ENCODE data around the gene ANKLE1.

The ANKLE1 gene

DNA sequence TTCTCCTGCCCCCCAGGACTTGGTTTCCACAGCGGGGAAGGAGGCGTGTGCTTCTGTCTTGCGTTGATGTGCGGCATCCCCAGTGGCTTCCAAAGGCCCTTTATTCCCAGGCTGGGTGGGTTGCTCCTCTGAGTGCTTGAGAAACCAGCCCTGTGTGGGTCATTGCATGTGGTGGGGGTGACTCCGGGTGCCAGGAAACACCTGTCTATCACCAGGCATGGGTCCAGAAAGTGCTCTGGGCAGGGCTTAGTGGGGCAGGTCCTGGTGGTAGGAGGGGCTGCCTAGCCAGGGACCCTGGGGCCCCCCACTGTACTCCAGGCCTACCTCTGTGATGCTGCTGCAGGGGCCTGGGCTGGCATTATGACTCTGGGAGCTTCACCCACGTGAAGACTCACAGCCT, 37.3 kb downstream of the ANKLE1 start:
- no peak for DNase-seq (ENCODE audit: low read depth in 1 of 2, low spot score in 1 of 2)
- no peak for TF ChIP-seq POLR2AphosphoS5 (IDR thresholded peaks at IDR 0.05; ENCODE audit: low read depth)
- TF ChIP-seq GABPA (IDR thresholded peaks at IDR 0.05; ENCODE audit: low read depth): no peak
- TF ChIP-seq, protein P1, sequence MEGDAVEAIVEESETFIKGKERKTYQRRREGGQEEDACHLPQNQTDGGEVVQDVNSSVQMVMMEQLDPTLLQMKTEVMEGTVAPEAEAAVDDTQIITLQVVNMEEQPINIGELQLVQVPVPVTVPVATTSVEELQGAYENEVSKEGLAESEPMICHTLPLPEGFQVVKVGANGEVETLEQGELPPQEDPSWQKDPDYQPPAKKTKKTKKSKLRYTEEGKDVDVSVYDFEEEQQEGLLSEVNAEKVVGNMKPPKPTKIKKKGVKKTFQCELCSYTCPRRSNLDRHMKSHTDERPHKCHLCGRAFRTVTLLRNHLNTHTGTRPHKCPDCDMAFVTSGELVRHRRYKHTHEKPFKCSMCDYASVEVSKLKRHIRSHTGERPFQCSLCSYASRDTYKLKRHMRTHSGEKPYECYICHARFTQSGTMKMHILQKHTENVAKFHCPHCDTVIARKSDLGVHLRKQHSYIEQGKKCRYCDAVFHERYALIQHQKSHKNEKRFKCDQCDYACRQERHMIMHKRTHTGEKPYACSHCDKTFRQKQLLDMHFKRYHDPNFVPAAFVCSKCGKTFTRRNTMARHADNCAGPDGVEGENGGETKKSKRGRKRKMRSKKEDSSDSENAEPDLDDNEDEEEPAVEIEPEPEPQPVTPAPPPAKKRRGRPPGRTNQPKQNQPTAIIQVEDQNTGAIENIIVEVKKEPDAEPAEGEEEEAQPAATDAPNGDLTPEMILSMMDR (IDR thresholded peaks at IDR 0.05; ENCODE audit: insufficient read depth, low read length): no peak
- no peak for TF ChIP-seq SPI1 (IDR thresholded peaks at IDR 0.05; ENCODE audit: borderline replicate concordance, low read depth)
- TF ChIP-seq, protein P2, sequence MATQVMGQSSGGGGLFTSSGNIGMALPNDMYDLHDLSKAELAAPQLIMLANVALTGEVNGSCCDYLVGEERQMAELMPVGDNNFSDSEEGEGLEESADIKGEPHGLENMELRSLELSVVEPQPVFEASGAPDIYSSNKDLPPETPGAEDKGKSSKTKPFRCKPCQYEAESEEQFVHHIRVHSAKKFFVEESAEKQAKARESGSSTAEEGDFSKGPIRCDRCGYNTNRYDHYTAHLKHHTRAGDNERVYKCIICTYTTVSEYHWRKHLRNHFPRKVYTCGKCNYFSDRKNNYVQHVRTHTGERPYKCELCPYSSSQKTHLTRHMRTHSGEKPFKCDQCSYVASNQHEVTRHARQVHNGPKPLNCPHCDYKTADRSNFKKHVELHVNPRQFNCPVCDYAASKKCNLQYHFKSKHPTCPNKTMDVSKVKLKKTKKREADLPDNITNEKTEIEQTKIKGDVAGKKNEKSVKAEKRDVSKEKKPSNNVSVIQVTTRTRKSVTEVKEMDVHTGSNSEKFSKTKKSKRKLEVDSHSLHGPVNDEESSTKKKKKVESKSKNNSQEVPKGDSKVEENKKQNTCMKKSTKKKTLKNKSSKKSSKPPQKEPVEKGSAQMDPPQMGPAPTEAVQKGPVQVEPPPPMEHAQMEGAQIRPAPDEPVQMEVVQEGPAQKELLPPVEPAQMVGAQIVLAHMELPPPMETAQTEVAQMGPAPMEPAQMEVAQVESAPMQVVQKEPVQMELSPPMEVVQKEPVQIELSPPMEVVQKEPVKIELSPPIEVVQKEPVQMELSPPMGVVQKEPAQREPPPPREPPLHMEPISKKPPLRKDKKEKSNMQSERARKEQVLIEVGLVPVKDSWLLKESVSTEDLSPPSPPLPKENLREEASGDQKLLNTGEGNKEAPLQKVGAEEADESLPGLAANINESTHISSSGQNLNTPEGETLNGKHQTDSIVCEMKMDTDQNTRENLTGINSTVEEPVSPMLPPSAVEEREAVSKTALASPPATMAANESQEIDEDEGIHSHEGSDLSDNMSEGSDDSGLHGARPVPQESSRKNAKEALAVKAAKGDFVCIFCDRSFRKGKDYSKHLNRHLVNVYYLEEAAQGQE (IDR thresholded peaks at IDR 0.05; ENCODE audit: insufficient replicate concordance, low read depth): no peak
- no peak overlapping the region for H3K4me3 ChIP-seq (replicated peaks; ENCODE audit: insufficient read depth, low read length)
- no peak overlapping the region for H3K27ac ChIP-seq (replicated peaks)
- H3K27me3 ChIP-seq (ENCODE audit: insufficient read depth, poor library complexity, severe bottlenecking): no peaks in the 10 kb centered on the region

DNA sequence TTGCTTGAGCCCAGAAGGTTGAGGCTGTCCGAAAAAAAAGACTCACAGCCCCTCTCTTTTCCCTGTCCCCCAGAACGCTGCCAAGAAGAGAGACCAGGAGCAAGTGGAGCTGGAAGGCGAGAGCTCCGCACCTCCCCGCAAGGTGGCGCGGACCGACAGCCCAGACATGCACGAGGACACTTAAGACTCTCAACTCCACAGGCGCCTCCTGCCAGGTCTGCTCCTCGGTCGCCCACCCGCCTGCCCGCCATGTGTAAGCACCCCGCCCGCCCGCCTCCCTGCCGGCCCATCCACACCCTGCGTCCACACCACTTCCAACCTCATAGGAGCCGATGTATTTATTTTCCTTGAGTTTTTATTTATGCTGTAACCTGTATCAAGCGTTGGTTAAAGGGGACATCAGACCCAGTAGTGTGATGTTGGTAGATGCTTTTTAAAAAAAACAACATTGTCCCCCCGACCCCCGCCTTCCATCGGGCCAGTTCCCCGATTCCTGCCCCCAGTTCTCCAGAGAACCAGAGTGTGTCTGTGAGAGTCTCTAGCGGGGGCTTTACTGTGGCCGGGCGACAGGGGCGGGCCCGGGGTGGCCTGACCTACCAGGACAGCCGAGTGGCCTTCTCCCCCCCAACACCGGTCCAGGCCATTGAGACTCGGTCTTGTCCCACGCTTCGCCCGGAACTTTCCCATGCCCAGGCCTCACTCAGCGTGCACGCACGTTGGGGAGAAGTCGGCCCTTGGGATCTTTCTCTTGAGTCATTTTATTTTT, 38.0 kb downstream of the ANKLE1 start:
- DNase-seq (ENCODE audit: low read depth in 1 of 2, low spot score in 1 of 2): no peak
- TF ChIP-seq GABPA (IDR thresholded peaks at IDR 0.05; ENCODE audit: low read depth) (no peak), SPI1 (IDR thresholded peaks at IDR 0.05; ENCODE audit: borderline replicate concordance, low read depth) (no peak), POLR2AphosphoS5 (IDR thresholded peaks at IDR 0.05; ENCODE audit: low read depth) (no peak)
- TF ChIP-seq, protein P2 (IDR thresholded peaks at IDR 0.05; ENCODE audit: insufficient replicate concordance, low read depth): no peak
- TF ChIP-seq, protein P1 (IDR thresholded peaks at IDR 0.05; ENCODE audit: insufficient read depth, low read length): no peak
- Histone ChIP-seq H3K27ac (replicated peaks) (no peak overlapping the region), H3K27me3 (ENCODE audit: insufficient read depth, poor library complexity, severe bottlenecking) (no peaks in the 10 kb centered on the region), H3K4me3 (replicated peaks; ENCODE audit: insufficient read depth, low read length) (no peak overlapping the region)

DNA sequence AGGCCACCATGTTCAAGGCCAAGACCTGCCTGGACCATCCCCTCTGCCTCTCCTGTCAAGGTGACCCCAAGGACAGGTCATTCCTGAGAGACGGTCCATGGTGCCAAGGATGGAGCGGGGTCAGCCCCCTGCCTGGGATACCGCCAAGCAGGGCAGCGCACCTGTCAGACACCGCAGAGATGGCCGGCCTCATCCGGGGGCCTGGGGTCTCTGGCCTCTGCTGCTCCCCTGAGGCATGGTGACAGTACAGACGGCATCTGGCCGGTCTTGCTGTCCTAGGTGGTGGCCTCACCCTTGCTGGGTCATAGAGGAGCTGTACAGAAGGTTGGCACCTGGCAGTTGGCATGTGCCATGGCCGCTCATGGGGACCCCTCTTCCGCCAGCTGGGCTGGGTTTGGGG, 38.7 kb downstream of the ANKLE1 start:
- TF ChIP-seq, protein P2 (IDR thresholded peaks at IDR 0.05; ENCODE audit: insufficient replicate concordance, low read depth): no peak
- TF ChIP-seq SPI1 (IDR thresholded peaks at IDR 0.05; ENCODE audit: borderline replicate concordance, low read depth) (no peak), POLR2AphosphoS5 (IDR thresholded peaks at IDR 0.05; ENCODE audit: low read depth) (no peak), GABPA (IDR thresholded peaks at IDR 0.05; ENCODE audit: low read depth) (no peak)
- TF ChIP-seq, protein P1 (IDR thresholded peaks at IDR 0.05; ENCODE audit: insufficient read depth, low read length): no peak

More for the DNA sequence above, 38.7 kb downstream of the ANKLE1 start:
- no peak overlapping the region for H3K4me3 ChIP-seq (replicated peaks; ENCODE audit: insufficient read depth, low read length)
- H3K27ac ChIP-seq (replicated peaks): no peak overlapping the region
- H3K27me3 ChIP-seq (ENCODE audit: insufficient read depth, poor library complexity, severe bottlenecking): no peaks in the 10 kb centered on the region
- no peak for DNase-seq (ENCODE audit: low read depth in 1 of 2, low spot score in 1 of 2)
